Measurements from ENCODE around the gene CEACAM19. TPM values are rescaled to one million over a fixed set of nuclear protein-coding genes. Genes with fewer than 3 reads are reported as not detected.

The CEACAM19 gene
- total RNA-seq, 1 donor from 2014 or later: 0.09 TPM

DNA sequence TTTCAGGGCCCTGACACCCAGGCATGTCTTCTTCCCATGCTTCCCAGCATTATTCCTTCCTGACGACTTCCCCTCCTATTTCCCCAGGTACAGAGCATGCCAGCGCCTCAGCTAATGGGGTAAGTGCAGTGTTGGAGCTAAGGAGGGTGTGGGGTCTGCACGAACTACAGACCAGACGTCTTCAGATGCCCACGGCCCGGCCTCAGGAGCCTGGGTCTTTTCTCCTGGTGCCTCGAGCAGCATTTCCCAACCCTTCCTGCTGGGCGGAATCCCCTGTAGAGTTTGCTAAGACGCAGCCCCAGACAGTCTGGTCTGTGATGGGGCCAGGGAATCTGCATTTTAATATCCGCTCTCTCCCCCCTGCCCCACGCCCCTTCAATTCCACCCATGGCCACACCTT is 10.1 kb upstream of the CEACAM19 start:
- H3K4me1 Mint-ChIP-seq: no peaks in the 10 kb centered on the region
- H3K4me2 ChIP-seq: no peak overlapping the region

DNA sequence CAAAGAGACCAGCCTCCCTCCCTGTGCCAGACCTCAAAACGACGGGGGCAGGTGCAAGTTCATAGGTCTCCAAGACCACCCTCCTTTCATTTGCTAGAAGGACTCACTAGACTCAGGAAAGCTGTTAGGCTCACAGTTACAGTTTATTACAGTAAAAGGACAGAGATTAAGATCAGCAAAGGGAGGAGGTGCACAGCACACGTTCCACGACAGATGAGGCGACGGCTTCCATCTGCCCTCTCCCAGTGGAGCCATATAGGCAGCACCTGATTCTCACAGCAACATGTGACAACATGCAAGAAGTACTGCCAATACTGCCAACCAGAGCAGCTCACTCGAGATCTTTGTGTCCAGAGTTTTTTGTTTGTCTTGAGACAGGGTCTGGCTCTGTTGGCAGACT is 9.4 kb upstream of the CEACAM19 start:
- Histone ChIP-seq H3K36me3 (no peaks in the 10 kb centered on the region), H3K79me2 (ENCODE audit: low read depth) (no peaks in the 10 kb centered on the region), H3F3A (ENCODE audit: low read depth) (peaks cover 2% of the 10 kb centered on the region), H2AFZ (replicated peaks) (no peak overlapping the region), H3K27me3 (no peaks in the 10 kb centered on the region), H3K27ac (no peak overlapping the region), H3K4me1 (no peaks in the 10 kb centered on the region), H3K4me2 (no peak overlapping the region), H3K9ac (no peak overlapping the region), H4K20me1 (ENCODE audit: low read depth) (no peaks in the 10 kb centered on the region), H3K9me3 (ENCODE audit: low read depth) (no peaks in the 10 kb centered on the region), H3K4me3 (no peak overlapping the region)
- Mint-ChIP-seq H3K36me3 (peaks cover 6% of the 10 kb centered on the region), H3K27me3 (ENCODE audit: insufficient read depth, low read depth) (peaks cover 2% of the 10 kb centered on the region), H3K4me1 (no peaks in the 10 kb centered on the region), H3K4me3 (no peak overlapping the region), H3K27ac (no peak overlapping the region), H3K9me3 (no peaks in the 10 kb centered on the region)
- TF ChIP-seq EZH2phosphoT487 (IDR thresholded peaks at IDR 0.05) (no peak), EZH2 (IDR thresholded peaks at IDR 0.05) (no peak), CTCF (IDR thresholded peaks at IDR 0.05) (no peak)
- no peak for DNase-seq (ENCODE audit: low spot score)

More for the DNA sequence above, 10.1 kb upstream of the CEACAM19 start:
- Mint-ChIP-seq H3K4me3 (no peak overlapping the region), H3K36me3 (peaks cover 8% of the 10 kb centered on the region), H3K9me3 (no peaks in the 10 kb centered on the region), H3K27me3 (ENCODE audit: insufficient read depth, low read depth) (peaks cover 2% of the 10 kb centered on the region), H3K27ac (no peak overlapping the region)
- DNase-seq (ENCODE audit: low spot score): no peak
- no peaks in the 10 kb centered on the region for H3K79me2 ChIP-seq (ENCODE audit: low read depth)
- TF ChIP-seq EZH2phosphoT487 (IDR thresholded peaks at IDR 0.05) (no peak), EZH2 (IDR thresholded peaks at IDR 0.05) (no peak), CTCF (IDR thresholded peaks at IDR 0.05) (no peak)
- H3K4me3 ChIP-seq: no peak overlapping the region
- H3K36me3 ChIP-seq: no peaks in the 10 kb centered on the region
- no peak overlapping the region for H3K27ac ChIP-seq
- no peak overlapping the region for H2AFZ ChIP-seq (replicated peaks)
- no peaks in the 10 kb centered on the region for H4K20me1 ChIP-seq (ENCODE audit: low read depth)
- H3K27me3 ChIP-seq: no peaks in the 10 kb centered on the region
- no peaks in the 10 kb centered on the region for H3K9me3 ChIP-seq (ENCODE audit: low read depth)
- no peak overlapping the region for H3K9ac ChIP-seq
- H3F3A ChIP-seq (ENCODE audit: low read depth): no peaks in the 10 kb centered on the region
- no peaks in the 10 kb centered on the region for H3K4me1 ChIP-seq

DNA sequence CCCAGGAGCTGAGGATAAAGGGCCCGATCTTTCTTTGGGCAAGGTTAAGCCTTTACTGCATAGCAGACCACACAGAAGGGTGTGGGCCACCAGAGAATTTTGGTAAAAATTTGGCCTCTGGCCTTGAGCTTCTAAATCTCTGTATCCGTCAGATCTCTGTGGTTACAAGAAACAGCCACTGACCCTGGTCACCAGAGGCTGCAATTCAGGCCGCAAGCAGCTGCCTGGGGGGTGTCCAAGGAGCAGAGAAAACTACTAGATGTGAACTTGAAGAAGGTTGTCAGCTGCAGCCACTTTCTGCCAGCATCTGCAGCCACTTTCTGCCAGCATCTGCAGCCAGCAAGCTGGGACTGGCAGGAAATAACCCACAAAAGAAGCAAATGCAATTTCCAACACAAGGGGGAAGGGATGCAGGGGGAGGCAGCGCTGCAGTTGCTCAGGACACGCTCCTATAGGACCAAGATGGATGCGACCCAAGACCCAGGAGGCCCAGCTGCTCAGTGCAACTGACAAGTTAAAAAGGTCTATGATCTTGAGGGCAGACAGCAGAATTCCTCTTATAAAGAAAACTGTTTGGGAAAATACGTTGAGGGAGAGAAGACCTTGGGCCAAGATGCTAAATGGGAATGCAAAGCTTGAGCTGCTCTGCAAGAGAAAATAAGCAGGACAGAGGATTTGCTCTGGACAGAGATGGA is 8.4 kb upstream of the CEACAM19 start:
- H3K4me1 ChIP-seq: no peaks in the 10 kb centered on the region
- H3F3A ChIP-seq (ENCODE audit: low read depth): peaks cover 7% of the 10 kb centered on the region
- H3K4me1 Mint-ChIP-seq: no peaks in the 10 kb centered on the region
- H4K20me1 ChIP-seq (ENCODE audit: low read depth): no peaks in the 10 kb centered on the region
- H3K36me3 ChIP-seq: no peaks in the 10 kb centered on the region
- no peak overlapping the region for H3K27ac ChIP-seq
- no peaks in the 10 kb centered on the region for H3K9me3 Mint-ChIP-seq
- DNase-seq (ENCODE audit: low spot score): no peak
- no peaks in the 10 kb centered on the region for H3K9me3 ChIP-seq (ENCODE audit: low read depth)
- H3K27me3 ChIP-seq: no peaks in the 10 kb centered on the region
- H3K36me3 Mint-ChIP-seq: peaks cover 3% of the 10 kb centered on the region
- no peaks in the 10 kb centered on the region for H3K79me2 ChIP-seq (ENCODE audit: low read depth)
- no peak overlapping the region for H3K9ac ChIP-seq
- H3K4me3 ChIP-seq: no peak overlapping the region
- no peak overlapping the region for H3K27ac Mint-ChIP-seq
- TF ChIP-seq CTCF (IDR thresholded peaks at IDR 0.05) (no peak), EZH2phosphoT487 (IDR thresholded peaks at IDR 0.05) (no peak)
- H2AFZ ChIP-seq (replicated peaks): no peak overlapping the region
- H3K4me2 ChIP-seq: no peak overlapping the region
- H3K27me3 Mint-ChIP-seq (ENCODE audit: insufficient read depth, low read depth): no peaks in the 10 kb centered on the region
- no peak overlapping the region for H3K4me3 Mint-ChIP-seq
